ENCODE data around the gene PARD3.
"Not testable (repeated sequence)": the region's sequence is repeated elsewhere in the genome, so short reads cannot be mapped to it uniquely, and the experiment has no call there.

Gene PARD3

GRCh38 chr10:34647875-34648865 lies 166.9 kb downstream of the PARD3 start:
- Mint-ChIP-seq H3K4me3 (no peak overlapping the region), H3K4me1 (no peaks in the 10 kb centered on the region)

GRCh38 chr10:34647160-34647559 lies 167.9 kb downstream of the PARD3 start:
- Mint-ChIP-seq H3K9me3 (no peaks in the 10 kb centered on the region), H3K27ac (no peak overlapping the region), H3K4me1 (no peaks in the 10 kb centered on the region), H3K4me3 (no peak overlapping the region), H3K36me3 (no peaks in the 10 kb centered on the region)
- no peak for ATAC-seq
- no peak for DNase-seq (ENCODE audit: low spot score in 2 of 2)

More at GRCh38 chr10:34647875-34648865, 166.9 kb downstream of the PARD3 start:
- DNase-seq (ENCODE audit: low spot score in 2 of 2) (no peak), ATAC-seq (no peak)
- Mint-ChIP-seq H3K36me3 (no peaks in the 10 kb centered on the region), H3K9me3 (no peaks in the 10 kb centered on the region), H3K27ac (no peak overlapping the region)

- ATAC-seq: no peak
- no peak overlapping the region for H3K4me3 Mint-ChIP-seq
Observed at GRCh38 chr10:34646331-34646730, 168.8 kb downstream of the PARD3 start.

GRCh38 chr10:34644815-34645214 lies 170.3 kb downstream of the PARD3 start:
- not testable (repeated sequence) for H3K4me1 Mint-ChIP-seq; H3K36me3 Mint-ChIP-seq; H3K9me3 Mint-ChIP-seq; H3K4me3 Mint-ChIP-seq; DNase-seq (ENCODE audit: low spot score in 2 of 2); H3K27ac Mint-ChIP-seq; ATAC-seq

More at GRCh38 chr10:34646331-34646730, 168.8 kb downstream of the PARD3 start:
- no peaks in the 10 kb centered on the region for H3K36me3 Mint-ChIP-seq
- H3K9me3 Mint-ChIP-seq: no peaks in the 10 kb centered on the region
- H3K27ac Mint-ChIP-seq: no peak overlapping the region
- DNase-seq (ENCODE audit: low spot score in 2 of 2): no peak
- H3K4me1 Mint-ChIP-seq: no peaks in the 10 kb centered on the region

GRCh38 chr10:34644224-34644623 lies 170.9 kb downstream of the PARD3 start:
- no peak overlapping the region for H3K4me3 Mint-ChIP-seq

GRCh38 chr10:34643620-34644019 lies 171.5 kb downstream of the PARD3 start:
- Mint-ChIP-seq H3K36me3 (no peaks in the 10 kb centered on the region), H3K27ac (no peak overlapping the region), H3K4me1 (no peaks in the 10 kb centered on the region), H3K4me3 (no peak overlapping the region), H3K9me3 (no peaks in the 10 kb centered on the region)
- ATAC-seq: no peak
- DNase-seq (ENCODE audit: low spot score in 2 of 2): no peak

More at GRCh38 chr10:34644224-34644623, 170.9 kb downstream of the PARD3 start:
- no peaks in the 10 kb centered on the region for H3K36me3 Mint-ChIP-seq
- no peaks in the 10 kb centered on the region for H3K4me1 Mint-ChIP-seq
- ATAC-seq (no peak), DNase-seq (ENCODE audit: low spot score in 2 of 2) (no peak)
- H3K27ac Mint-ChIP-seq: no peak overlapping the region
- H3K9me3 Mint-ChIP-seq: no peaks in the 10 kb centered on the region

- no peak overlapping the region for H3K4me3 Mint-ChIP-seq
- DNase-seq (ENCODE audit: low spot score in 2 of 2): no peak
- H3K36me3 Mint-ChIP-seq: no peaks in the 10 kb centered on the region
- H3K4me1 Mint-ChIP-seq: no peaks in the 10 kb centered on the region
- H3K9me3 Mint-ChIP-seq: no peaks in the 10 kb centered on the region
- no peak overlapping the region for H3K27ac Mint-ChIP-seq
- ATAC-seq: peak; percentile 43
Observed at GRCh38 chr10:34641913-34642558, 173.1 kb downstream of the PARD3 start.

- H3K9me3 Mint-ChIP-seq: no peaks in the 10 kb centered on the region
- no peak overlapping the region for H3K4me3 Mint-ChIP-seq
- DNase-seq (ENCODE audit: low spot score in 2 of 2) (no peak), ATAC-seq (peak; percentile 27)
- no peaks in the 10 kb centered on the region for H3K4me1 Mint-ChIP-seq
- H3K36me3 Mint-ChIP-seq: no peaks in the 10 kb centered on the region
- no peak overlapping the region for H3K27ac Mint-ChIP-seq
Observed at GRCh38 chr10:34641147-34641912, 173.8 kb downstream of the PARD3 start.

- Mint-ChIP-seq H3K9me3 (no peaks in the 10 kb centered on the region), H3K27ac (no peak overlapping the region), H3K4me3 (no peak overlapping the region), H3K36me3 (no peaks in the 10 kb centered on the region), H3K4me1 (no peaks in the 10 kb centered on the region)
- DNase-seq (ENCODE audit: low spot score in 2 of 2) (peak; percentile 43 to 76), ATAC-seq (no peak)
Observed at GRCh38 chr10:34638406-34639054, 176.6 kb downstream of the PARD3 start.

- no peaks in the 10 kb centered on the region for H3K4me1 Mint-ChIP-seq
- DNase-seq (ENCODE audit: low spot score in 2 of 2): peak; percentile 57 to 80
- H3K36me3 Mint-ChIP-seq: no peaks in the 10 kb centered on the region
- peak; percentile 45 for ATAC-seq
- H3K9me3 Mint-ChIP-seq: no peaks in the 10 kb centered on the region
- H3K4me3 Mint-ChIP-seq: no peak overlapping the region
- H3K27ac Mint-ChIP-seq: no peak overlapping the region
Observed at GRCh38 chr10:34637418-34637911, 177.6 kb downstream of the PARD3 start.

GRCh38 chr10:34635111-34635510 lies 180.0 kb downstream of the PARD3 start:
- no peak for DNase-seq (ENCODE audit: low spot score in 2 of 2)
- Mint-ChIP-seq H3K36me3 (no peaks in the 10 kb centered on the region), H3K27ac (no peak overlapping the region), H3K4me3 (no peak overlapping the region), H3K9me3 (no peaks in the 10 kb centered on the region), H3K4me1 (no peaks in the 10 kb centered on the region)
- no peak for ATAC-seq

GRCh38 chr10:34633374-34633773 lies 181.7 kb downstream of the PARD3 start:
- DNase-seq (ENCODE audit: low spot score in 2 of 2) (no peak), ATAC-seq (no peak)
- H3K4me1 Mint-ChIP-seq: no peaks in the 10 kb centered on the region
- no peak overlapping the region for H3K4me3 Mint-ChIP-seq
- no peaks in the 10 kb centered on the region for H3K36me3 Mint-ChIP-seq
- no peaks in the 10 kb centered on the region for H3K9me3 Mint-ChIP-seq
- H3K27ac Mint-ChIP-seq: no peak overlapping the region

GRCh38 chr10:34629084-34629483 lies 186.0 kb downstream of the PARD3 start:
- H3K4me1 Mint-ChIP-seq: no peaks in the 10 kb centered on the region
- H3K27ac Mint-ChIP-seq: no peak overlapping the region
- H3K4me3 Mint-ChIP-seq: no peak overlapping the region
- no peaks in the 10 kb centered on the region for H3K9me3 Mint-ChIP-seq
- no peaks in the 10 kb centered on the region for H3K36me3 Mint-ChIP-seq
- ATAC-seq (no peak), DNase-seq (ENCODE audit: low spot score in 2 of 2) (no peak)

- Mint-ChIP-seq H3K4me3 (no peak overlapping the region), H3K9me3 (no peaks in the 10 kb centered on the region), H3K4me1 (no peaks in the 10 kb centered on the region), H3K36me3 (no peaks in the 10 kb centered on the region), H3K27ac (no peak overlapping the region)
- ATAC-seq (no peak), DNase-seq (ENCODE audit: low spot score in 2 of 2) (no peak)
Observed at GRCh38 chr10:34628174-34628796, 186.8 kb downstream of the PARD3 start.

Measured in stimulated activated effector memory CD8-positive, alpha-beta T cell treated with anti-CD3 and anti-CD28 coated beads, Interleukin-12 subunit alpha, Interleukin-12 subunit beta, amount 100 ng/mL, for 72 hours (primary cell).